NT2/D1 (cell line): ENCODE measurements around the gene KPNA3.
A peak's percentile ranks its signal among the peaks of the same experiment; 100 is the strongest.

Experiments
- DNase-seq: peaks from one replicate; pipeline ENCODE4 v3.0.0-alpha.2; 2011; ENCODE audit warnings: low read depth, low spot score
- H3K27me3 ChIP-seq: 2 replicates; pipeline ENCODE4 v1.6.0; 2011; ENCODE audit warnings: mild to moderate bottlenecking; ENCODE audit not compliant: insufficient read length, insufficient read depth
- H3K36me3 ChIP-seq: 2 replicates; pipeline ENCODE4 v1.6.1; 2011; ENCODE audit warnings: mild to moderate bottlenecking, low read length, mixed read lengths; ENCODE audit not compliant: insufficient read depth, insufficient read length
- H3K4me1 ChIP-seq: 2 replicates; pipeline ENCODE4 v1.5.1; 2011; ENCODE audit not compliant: insufficient read depth, insufficient read length
- H3K4me3 ChIP-seq: 2 replicates; pipeline ENCODE4 v1.5.1; 2011; ENCODE audit warnings: low read depth; ENCODE audit not compliant: insufficient read length
- H3K9ac ChIP-seq: 2 replicates; pipeline ENCODE4 v1.6.0; 2011; ENCODE audit warnings: low read depth; ENCODE audit not compliant: insufficient read length
- H3K9me3 ChIP-seq: 2 replicates; pipeline ENCODE4 v1.5.1; 2011; ENCODE audit warnings: mild to moderate bottlenecking, low read length; ENCODE audit not compliant: insufficient read depth
- SUZ12 ChIP-seq: IDR thresholded peaks from 2 replicates; pipeline ENCODE4 v1.6.1; 2011; ENCODE audit not compliant: insufficient read length, insufficient read depth; ENCODE audit errors: extremely low read depth
- YY1 ChIP-seq: IDR thresholded peaks from 2 replicates; pipeline ENCODE4 v1.6.1; 2011; ENCODE audit not compliant: insufficient read length, insufficient read depth
- ZNF274 ChIP-seq: IDR thresholded peaks from 2 replicates; pipeline ENCODE4 v1.6.1; 2011; ENCODE audit warnings: mild to moderate bottlenecking, low read depth, low read length

Gene KPNA3

GRCh38 chr13:49701491-49701890 lies 91.0 kb downstream of the KPNA3 start:
- TF ChIP-seq ZNF274 (no peak), YY1 (no peak), SUZ12 (no peak)
- peaks cover 5% of the 10 kb centered on the region for H3K36me3 ChIP-seq
- no peaks in the 10 kb centered on the region for H3K4me1 ChIP-seq
- no peaks in the 10 kb centered on the region for H3K27me3 ChIP-seq
- no peak for DNase-seq
- no peak overlapping the region for H3K9ac ChIP-seq
- no peaks in the 10 kb centered on the region for H3K9me3 ChIP-seq
- H3K4me3 ChIP-seq = no peak overlapping the region

GRCh38 chr13:49697468-49697867 lies 95.0 kb downstream of the KPNA3 start:
- TF ChIP-seq SUZ12 (no peak), ZNF274 (no peak), YY1 (no peak)
- Histone ChIP-seq H3K9me3 (no peaks in the 10 kb centered on the region), H3K27me3 (no peaks in the 10 kb centered on the region), H3K4me3 (no peak overlapping the region), H3K36me3 (peaks cover 5% of the 10 kb centered on the region), H3K4me1 (no peaks in the 10 kb centered on the region), H3K9ac (no peak overlapping the region)
- DNase-seq = no peak

- Histone ChIP-seq H3K4me1 (no peaks in the 10 kb centered on the region), H3K9me3 (no peaks in the 10 kb centered on the region), H3K36me3 (no peaks in the 10 kb centered on the region), H3K4me3 (no peak overlapping the region), H3K27me3 (no peaks in the 10 kb centered on the region), H3K9ac (no peak overlapping the region)
- TF ChIP-seq YY1 = no peak
- TF ChIP-seq SUZ12 = no peak
- TF ChIP-seq ZNF274 = no peak
- no peak for DNase-seq
Measured at GRCh38 chr13:49694446-49694845, 98.0 kb downstream of the KPNA3 start.

GRCh38 chr13:49693877-49694276 lies 98.6 kb downstream of the KPNA3 start:
- H3K27me3 ChIP-seq = no peaks in the 10 kb centered on the region
- H3K9me3 ChIP-seq = no peaks in the 10 kb centered on the region
- no peaks in the 10 kb centered on the region for H3K36me3 ChIP-seq
- TF ChIP-seq YY1 (no peak), ZNF274 (no peak), SUZ12 (no peak)
- H3K9ac ChIP-seq = no peak overlapping the region
- no peak for DNase-seq
- no peaks in the 10 kb centered on the region for H3K4me1 ChIP-seq
- H3K4me3 ChIP-seq = no peak overlapping the region

- no peak overlapping the region for H3K4me3 ChIP-seq
- no peaks in the 10 kb centered on the region for H3K27me3 ChIP-seq
- H3K9me3 ChIP-seq = no peaks in the 10 kb centered on the region
- H3K4me1 ChIP-seq = no peaks in the 10 kb centered on the region
- no peak for TF ChIP-seq ZNF274
- no peak for TF ChIP-seq SUZ12
- peaks cover under 1% of the 10 kb centered on the region for H3K36me3 ChIP-seq
- no peak overlapping the region for H3K9ac ChIP-seq
- no peak for DNase-seq
Measured at GRCh38 chr13:49693191-49693733, 99.2 kb downstream of the KPNA3 start.

GRCh38 chr13:49690995-49691784 lies 101.3 kb downstream of the KPNA3 start, which contains the start of gene EBPL:
TSS of gene EBPL (minus strand) at chr13:49691486. CDS start at chr13:49691424, 62 bp downstream.
- no peaks in the 10 kb centered on the region for H3K9me3 ChIP-seq
- H3K4me3 ChIP-seq = peak within 1 kb of the TSS; percentile 45
- peaks cover 10% of the 10 kb centered on the region for H3K36me3 ChIP-seq
- H3K27me3 ChIP-seq = no peaks in the 10 kb centered on the region
- TF ChIP-seq YY1 (no peak), ZNF274 (no peak), SUZ12 (no peak)
- no peaks in the 10 kb centered on the region for H3K4me1 ChIP-seq
- H3K9ac ChIP-seq = peak within 1 kb of the TSS; percentile 64
- peak; percentile 83 for DNase-seq
